GM12865 (cell line): ENCODE measurements around the gene ANAPC7.

Experiments used
- DNase-seq: peaks from one replicate; pipeline ENCODE4 v3.0.0; 2010; ENCODE audit warnings: low read depth
- H3K4me3 ChIP-seq: 2 replicates; pipeline ENCODE4 v1.5.1; 2011; ENCODE audit warnings: mild to moderate bottlenecking, low read depth, low read length, control low read depth
- CTCF ChIP-seq: IDR thresholded peaks from 2 replicates; pipeline ENCODE4 v1.5.1; 2011; ENCODE audit warnings: low read length, control low read depth, low read depth, inconsistent platforms; ENCODE audit not compliant: insufficient read depth; ENCODE audit errors: missing control alignments

ANAPC7 gene

GRCh38 chr12:110339184-110339952 lies 64.1 kb downstream of the ANAPC7 start:
- no peak overlapping the region for H3K4me3 ChIP-seq
- TF ChIP-seq CTCF: no peak
- no peak for DNase-seq

GRCh38 chr12:110338754-110339153 lies 64.8 kb downstream of the ANAPC7 start:
- no peak overlapping the region for H3K4me3 ChIP-seq
- DNase-seq: peak; percentile 38
- TF ChIP-seq CTCF: peak; percentile 11

- H3K4me3 ChIP-seq: no peak overlapping the region
- no peak for DNase-seq
- no peak for TF ChIP-seq CTCF
Observed at GRCh38 chr12:110337912-110338710, 65.4 kb downstream of the ANAPC7 start.

GRCh38 chr12:110335481-110336045 lies 67.9 kb downstream of the ANAPC7 start:
- TF ChIP-seq CTCF: no peak
- DNase-seq: no peak
- H3K4me3 ChIP-seq: no peak overlapping the region

GRCh38 chr12:110333201-110333600 lies 70.3 kb downstream of the ANAPC7 start:
- DNase-seq: no peak
- no peak overlapping the region for H3K4me3 ChIP-seq
- no peak for TF ChIP-seq CTCF

GRCh38 chr12:110330544-110330943 lies 73.0 kb downstream of the ANAPC7 start:
- no peak for DNase-seq
- no peak overlapping the region for H3K4me3 ChIP-seq
- TF ChIP-seq CTCF: no peak
